ENCODE results near the gene BAHCC1. TPM values are rescaled to one million over a fixed set of nuclear protein-coding genes. Genes with fewer than 3 reads are reported as not detected.

Gene BAHCC1
- total and polyA plus RNA-seq, 8 donors = 4.9 to 56.2 (median 9.4) TPM

- TF ChIP-seq EP300 (IDR thresholded peaks at IDR 0.05) (no peak), POLR2AphosphoS5 (IDR thresholded peaks at IDR 0.05) (no peak), CTCF (IDR thresholded peaks at IDR 0.05) (no peak), POLR2A (IDR thresholded peaks at IDR 0.05) (no peak)
- peak in 1 of 2 donors; percentile 66 for DNase-seq
- Histone ChIP-seq H3K4me3 (no peak overlapping the region), H3K4me1 (peaks cover 52 to 78% (median 70%) of the 10 kb centered on the region in 4 donors), H3K27ac (peak overlapping the region; percentile 93 to 99 (median 99)), H3K27me3 (peaks cover 0 to 47% (median 4%) of the 10 kb centered on the region in 3 donors), H3K9me3 (no peaks in the 10 kb centered on the region), H3K36me3 (no peaks in the 10 kb centered on the region)
- WGBS, 5 donors = 43 to 60% (median 55%) methylated on average over 7 to 19 of the region's 19 CpGs
- intact Hi-C loops (cut with DNase I; ENCODE audit: low total_unique reads) = no loop called here
Measured at GRCh38 chr17:81388612-81389367, 6.5 kb upstream of the BAHCC1 start.

GRCh38 chr17:81389585-81389984, 5.7 kb upstream of the BAHCC1 start:
- Histone ChIP-seq H3K36me3 (no peaks in the 10 kb centered on the region), H3K9me3 (no peaks in the 10 kb centered on the region), H3K27me3 (peaks cover 0 to 46% (median 4%) of the 10 kb centered on the region in 3 donors), H3K4me3 (no peak overlapping the region), H3K4me1 (peaks cover 59 to 85% (median 76%) of the 10 kb centered on the region in 4 donors), H3K27ac (peak overlapping the region; percentile 25 to 99 (median 99))
- TF ChIP-seq POLR2AphosphoS5 (IDR thresholded peaks at IDR 0.05) (no peak), EP300 (IDR thresholded peaks at IDR 0.05) (no peak), POLR2A (IDR thresholded peaks at IDR 0.05) (no peak), CTCF (IDR thresholded peaks at IDR 0.05) (no peak)
- DNase-seq = no peak
- WGBS, 5 donors = 70 to 81% (median 76%) methylated on average over 10 of the region's 10 CpGs
- intact Hi-C loops (cut with DNase I; ENCODE audit: low total_unique reads) = no loop called here

- intact Hi-C loops (cut with DNase I; ENCODE audit: low total_unique reads) = no loop called here
- no peak for DNase-seq
- H3K9me3 ChIP-seq = no peaks in the 10 kb centered on the region
- no peak overlapping the region for H3K4me3 ChIP-seq
- peak overlapping the region in 4 of 5 donors; percentile 93 to 99 (median 99) for H3K27ac ChIP-seq
- 68 to 82% (median 69%) methylated on average over 13 to 17 of the region's 17 CpGs for WGBS, 5 donors
- H3K27me3 ChIP-seq = peaks cover 0 to 53% (median 9%) of the 10 kb centered on the region in 3 donors
- no peaks in the 10 kb centered on the region for H3K36me3 ChIP-seq
- peaks cover 62 to 88% (median 81%) of the 10 kb centered on the region in 4 donors for H3K4me1 ChIP-seq
- TF ChIP-seq POLR2A (IDR thresholded peaks at IDR 0.05) (no peak), POLR2AphosphoS5 (IDR thresholded peaks at IDR 0.05) (no peak), EP300 (IDR thresholded peaks at IDR 0.05) (no peak), CTCF (IDR thresholded peaks at IDR 0.05) (no peak)
Measured at GRCh38 chr17:81390029-81390872, 5.0 kb upstream of the BAHCC1 start.

- Histone ChIP-seq H3K27ac (peak overlapping the region in 4 of 5 donors; percentile 95 to 99 (median 99)), H3K4me1 (peaks cover 56 to 82% (median 75%) of the 10 kb centered on the region in 4 donors), H3K4me3 (no peak overlapping the region), H3K27me3 (peaks cover 0 to 55% (median 9%) of the 10 kb centered on the region in 3 donors), H3K9me3 (no peaks in the 10 kb centered on the region), H3K36me3 (no peaks in the 10 kb centered on the region)
- 85 to 94% (median 92%) methylated on average over 13 of the region's 13 CpGs for WGBS, 5 donors
- DNase-seq = no peak
- intact Hi-C loops (cut with DNase I; ENCODE audit: low total_unique reads) = no loop called here
- no peak for TF ChIP-seq CTCF (IDR thresholded peaks at IDR 0.05)
- TF ChIP-seq POLR2AphosphoS5 (IDR thresholded peaks at IDR 0.05) = no peak
- TF ChIP-seq EP300 (IDR thresholded peaks at IDR 0.05) = no peak
- no peak for TF ChIP-seq POLR2A (IDR thresholded peaks at IDR 0.05)
Measured at GRCh38 chr17:81390873-81391255, 4.4 kb upstream of the BAHCC1 start.
